DLD1 (cell line): ENCODE results near the gene KCNJ5.

ENCODE experiments used
- in situ Hi-C: cut with HindIII; loops from 2 replicates; pipeline ENCODE4 v1.10.0; 2017; ENCODE audit warnings: low sequenced_read_pairs

KCNJ5 gene

DNA sequence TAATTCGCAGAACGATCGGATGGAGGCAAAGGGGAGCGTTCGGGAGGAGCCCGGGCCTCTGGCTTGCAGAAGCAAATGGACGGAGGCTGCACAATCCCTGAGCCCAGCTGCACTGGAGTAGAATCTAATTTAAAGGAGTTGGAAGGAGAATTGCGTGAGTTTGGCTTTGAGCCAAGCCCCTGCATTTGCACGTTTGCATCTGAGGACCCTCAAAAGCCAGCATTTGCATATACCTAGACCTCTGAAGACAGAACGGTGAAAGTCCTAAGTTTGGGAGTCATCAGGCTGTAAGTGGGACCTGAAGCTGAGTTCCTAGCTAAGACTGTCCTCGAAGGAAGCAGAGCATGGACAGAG is 35.9 kb downstream of the KCNJ5 start:
- in situ Hi-C loops: no loop called here

DNA sequence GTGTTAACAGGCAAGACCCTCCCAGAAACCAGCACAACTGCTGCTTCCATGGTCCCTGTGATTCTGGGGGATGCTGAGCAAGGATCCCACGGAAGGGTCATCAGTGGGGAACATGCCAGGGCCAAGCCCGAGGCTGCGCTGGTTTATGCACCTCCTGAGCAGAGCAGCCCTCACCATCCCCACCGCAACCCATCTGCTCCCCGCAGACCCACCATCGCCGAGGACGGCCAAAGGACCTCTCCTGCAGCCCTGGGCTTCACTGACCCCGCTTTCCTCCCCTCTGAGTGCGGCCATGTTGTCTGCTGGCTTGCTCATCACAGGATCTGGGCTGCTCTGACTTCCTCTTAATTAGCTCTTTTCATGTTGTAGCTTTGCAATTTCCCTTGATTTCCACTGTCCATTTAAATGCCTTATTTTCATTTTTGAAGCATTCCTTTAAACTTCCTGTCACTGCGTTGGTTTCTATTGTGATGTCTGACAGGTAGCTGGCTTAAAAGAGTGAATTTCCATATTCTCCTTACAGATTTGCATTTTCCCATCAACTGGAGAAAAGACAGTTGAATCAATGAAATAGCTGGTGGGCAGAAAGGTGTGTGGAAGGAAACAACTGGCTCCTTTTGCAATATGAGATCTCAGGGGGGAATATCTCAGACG is 36.7 kb downstream of the KCNJ5 start:
- in situ Hi-C loops: no loop called here

DNA sequence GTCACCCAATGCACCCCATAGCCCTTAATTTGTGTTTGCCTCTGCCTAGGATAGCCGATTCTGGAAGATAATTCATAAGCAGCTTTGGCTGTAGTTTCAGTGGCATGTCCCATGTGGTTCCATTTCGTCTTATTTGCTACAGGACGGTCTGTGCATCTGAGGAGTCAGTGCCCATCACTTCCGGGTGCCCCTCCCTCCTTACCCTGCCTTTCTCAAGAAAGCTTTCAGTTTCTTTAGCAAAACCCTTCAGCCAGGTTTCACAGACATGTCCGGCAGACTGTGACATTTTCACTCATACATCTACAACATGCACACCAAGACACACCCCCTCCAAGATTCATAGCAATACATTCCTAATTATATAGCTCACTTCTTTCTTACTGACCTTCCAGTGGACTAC is 37.2 kb downstream of the KCNJ5 start:
- in situ Hi-C loops: no loop called here

DNA sequence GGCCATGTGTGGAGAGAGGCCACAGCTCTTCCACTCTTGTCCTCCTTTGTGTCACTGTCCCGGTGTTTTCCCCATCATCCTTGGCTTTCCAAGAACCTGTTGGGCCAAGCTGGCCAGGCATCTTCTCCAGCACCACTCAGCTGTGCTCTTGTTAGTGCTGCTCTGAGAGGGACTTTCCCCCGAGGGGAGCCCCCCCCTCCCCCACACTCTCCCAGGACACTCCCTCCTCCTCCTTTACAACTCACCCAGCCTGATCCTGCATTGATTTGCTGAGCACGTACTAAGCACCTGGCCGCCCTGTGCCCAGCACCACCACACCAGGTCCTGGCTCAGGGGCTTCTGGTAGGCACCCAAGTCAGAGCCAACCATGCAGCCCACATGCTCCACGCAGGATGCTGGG is 38.3 kb downstream of the KCNJ5 start:
- in situ Hi-C loops: no loop called here

DNA sequence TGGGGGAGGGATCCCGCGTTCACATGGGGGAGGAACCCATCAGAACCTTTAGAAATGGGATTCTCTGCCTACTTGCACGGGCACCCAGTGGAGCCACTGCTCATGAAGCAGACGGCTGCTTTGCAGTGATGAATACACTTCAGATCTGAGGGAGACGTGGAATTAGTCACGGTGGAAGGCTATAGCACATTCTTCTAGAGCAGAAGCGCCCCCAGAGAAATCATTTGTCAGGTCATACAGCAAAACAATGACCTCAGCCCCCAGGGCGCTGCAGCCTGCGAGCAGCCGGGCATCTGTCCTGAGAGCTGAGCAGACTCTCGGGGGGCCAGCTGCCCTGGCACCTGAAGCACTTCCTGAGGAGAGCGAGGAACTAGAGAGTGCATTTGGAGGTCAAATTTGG is 38.8 kb downstream of the KCNJ5 start:
- in situ Hi-C loops: no loop called here

- in situ Hi-C loops: no loop called here
These were observed 39.9 kb downstream of the KCNJ5 start for GRCh38 chr11:128931066-128931465.

GRCh38 chr11:128931668-128932067 is 40.5 kb downstream of the KCNJ5 start:
- in situ Hi-C loops: no loop called here

DNA sequence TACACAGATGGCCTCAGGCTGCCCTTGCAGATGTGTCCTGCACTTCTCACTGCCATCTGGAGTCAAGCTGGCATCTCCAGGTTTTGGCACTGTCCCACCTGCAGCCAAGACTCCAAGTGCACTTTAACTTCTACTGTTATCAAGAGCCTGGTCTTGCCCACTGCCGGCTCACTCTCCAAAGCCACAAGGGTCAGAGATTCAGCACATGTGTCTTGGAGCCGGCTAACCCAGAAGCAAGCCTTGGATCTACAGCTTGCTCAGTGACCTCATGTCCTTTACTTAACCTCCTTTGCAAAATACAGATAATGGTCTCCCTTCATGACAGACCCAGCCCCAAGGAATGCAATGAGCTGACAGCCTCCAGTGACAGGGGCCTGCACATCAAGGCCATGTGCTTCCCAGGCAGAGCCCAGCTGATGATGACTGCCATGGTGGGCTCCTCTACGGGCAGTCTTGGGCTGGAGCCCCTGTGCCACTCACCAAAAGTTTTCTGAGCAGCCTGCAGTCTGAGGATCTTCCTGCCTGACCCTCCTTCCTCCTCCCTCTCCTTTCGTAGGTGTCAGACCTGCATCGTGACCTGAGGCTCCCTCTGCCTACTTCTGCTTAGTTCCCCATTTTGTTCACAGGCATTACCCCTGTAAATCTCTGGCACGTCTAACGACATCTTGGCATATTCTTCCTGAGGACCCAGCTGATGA is 42.5 kb downstream of the KCNJ5 start:
- in situ Hi-C loops: no loop called here

DNA sequence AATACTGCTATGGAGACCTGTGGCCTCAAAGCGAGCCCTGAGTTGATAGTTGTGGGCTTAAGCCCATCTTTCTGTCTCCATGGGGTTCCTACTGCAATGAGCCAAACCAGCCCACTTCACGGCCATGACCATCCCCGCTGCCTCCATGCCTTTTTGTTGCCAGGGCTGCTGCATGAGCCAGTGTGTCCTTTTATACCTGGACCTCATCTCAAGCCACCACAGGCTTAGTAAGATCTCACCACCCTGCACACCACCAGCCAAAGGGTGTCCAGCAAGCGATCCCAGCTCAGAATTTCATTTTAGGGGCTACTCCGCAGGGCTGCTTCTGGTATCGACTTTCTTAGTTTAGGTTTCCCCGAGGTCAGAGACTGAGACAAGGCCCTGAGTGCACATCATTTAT is 43.2 kb downstream of the KCNJ5 start:
- in situ Hi-C loops: no loop called here

DNA sequence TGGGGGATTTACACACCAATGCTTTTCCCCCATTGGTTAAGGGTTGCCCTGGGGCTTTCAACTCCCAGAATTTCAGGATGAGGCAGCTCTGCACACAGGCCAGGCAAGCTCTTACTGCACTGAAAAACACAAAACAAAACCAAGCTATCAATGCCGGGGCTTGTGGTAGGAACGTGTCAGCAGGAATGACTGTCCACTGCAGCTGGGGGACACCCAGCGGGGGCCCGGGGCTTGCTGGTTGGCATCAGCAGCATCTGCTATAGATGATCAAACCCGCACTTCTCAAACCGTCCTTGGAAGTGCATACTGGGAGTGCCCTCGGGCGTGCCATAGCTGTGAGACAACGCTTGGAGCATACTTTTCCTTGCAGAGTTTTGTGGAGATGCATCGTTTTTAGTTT is 43.8 kb downstream of the KCNJ5 start:
- in situ Hi-C loops: loop anchor here (5.0 kb wide), 1 partner anchor 43 kb away; the partner anchor contains the start of gene KCNJ5

DNA sequence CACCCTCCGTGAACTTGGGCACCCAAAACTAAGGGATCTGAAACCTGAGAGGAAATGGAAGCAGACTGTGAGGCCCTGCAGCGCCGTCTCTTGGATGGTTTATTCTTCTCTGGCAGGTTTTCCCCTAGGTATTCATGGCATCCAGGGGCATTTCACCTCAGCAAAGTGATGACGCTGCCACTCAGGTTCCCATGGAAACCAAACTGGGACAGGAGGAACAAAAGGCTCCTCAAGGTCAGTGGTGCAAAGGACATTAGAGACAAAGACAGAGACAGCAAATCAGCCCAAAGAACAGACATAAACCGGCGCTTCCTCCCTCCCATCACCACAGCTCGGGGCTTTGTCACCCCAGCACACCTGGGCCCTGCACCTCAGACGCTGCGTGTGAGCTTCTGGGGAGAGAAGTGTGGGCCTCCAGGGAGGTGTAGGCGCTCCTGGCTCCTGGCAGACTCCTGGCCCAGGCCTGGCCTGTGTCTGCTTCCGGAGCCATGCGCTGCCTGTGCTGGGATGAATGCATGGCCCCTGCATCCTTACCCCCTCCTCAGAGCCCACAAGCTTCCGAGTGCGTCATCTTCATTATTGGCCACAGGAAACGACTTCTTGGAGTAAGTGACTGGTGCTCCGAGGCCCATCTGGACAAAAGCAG is 45.6 kb downstream of the KCNJ5 start:
- in situ Hi-C loops: loop anchor here (5.0 kb wide), 1 partner anchor 44 kb away; the partner anchor contains the start of gene KCNJ5

GRCh38 chr11:128937480-128937879 is 46.3 kb downstream of the KCNJ5 start:
- in situ Hi-C loops: loop anchor here (5.0 kb wide), 1 partner anchor 45 kb away; the partner anchor contains the start of gene KCNJ5

GRCh38 chr11:128938156-128938885 is 47.2 kb downstream of the KCNJ5 start:
- in situ Hi-C loops: loop anchor here (5.0 kb wide), 1 partner anchor 46 kb away; the partner anchor contains the start of gene KCNJ5

DNA sequence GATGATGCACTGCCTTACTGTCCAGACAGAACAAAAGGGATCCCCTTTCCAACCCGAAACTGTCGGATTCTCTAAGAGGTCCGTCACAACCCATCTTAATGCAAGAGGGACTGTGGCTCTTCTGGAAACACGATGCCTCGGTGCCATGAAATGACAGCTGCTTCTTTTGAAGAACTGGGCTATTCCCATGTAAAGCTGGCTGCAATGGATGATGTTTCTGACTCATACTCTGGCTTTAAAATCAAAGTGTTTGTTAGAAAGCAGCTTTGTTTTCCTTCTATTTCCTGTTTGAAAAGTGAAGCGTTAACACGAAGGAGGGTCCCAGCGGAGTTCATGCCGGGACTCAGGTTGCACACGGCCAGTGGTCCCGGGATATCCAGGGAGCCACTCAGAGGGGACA is 48.4 kb downstream of the KCNJ5 start:
- in situ Hi-C loops: loop anchor here (5.0 kb wide), 1 partner anchor 47 kb away; the partner anchor contains the start of gene KCNJ5

DNA sequence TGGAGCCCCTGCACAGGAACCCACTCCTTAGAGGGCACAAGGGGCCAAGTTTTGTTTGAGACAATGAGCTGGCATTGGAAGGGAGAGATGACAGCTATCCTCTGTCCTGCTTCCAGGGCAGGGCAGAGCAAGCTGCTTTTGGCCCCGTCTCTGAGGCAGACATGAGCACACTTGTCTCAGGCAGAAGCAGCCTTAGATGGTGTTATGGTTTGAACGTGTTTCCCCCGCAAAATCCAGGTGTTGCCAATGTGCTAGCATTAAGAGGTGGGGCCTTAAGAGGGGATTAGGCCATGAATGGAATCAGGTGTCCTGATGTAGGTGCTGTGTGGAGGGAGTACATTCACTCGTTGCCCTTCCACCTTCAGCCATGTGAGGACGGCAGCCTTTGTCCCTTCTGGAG is 49.0 kb downstream of the KCNJ5 start:
- in situ Hi-C loops: no loop called here

DNA sequence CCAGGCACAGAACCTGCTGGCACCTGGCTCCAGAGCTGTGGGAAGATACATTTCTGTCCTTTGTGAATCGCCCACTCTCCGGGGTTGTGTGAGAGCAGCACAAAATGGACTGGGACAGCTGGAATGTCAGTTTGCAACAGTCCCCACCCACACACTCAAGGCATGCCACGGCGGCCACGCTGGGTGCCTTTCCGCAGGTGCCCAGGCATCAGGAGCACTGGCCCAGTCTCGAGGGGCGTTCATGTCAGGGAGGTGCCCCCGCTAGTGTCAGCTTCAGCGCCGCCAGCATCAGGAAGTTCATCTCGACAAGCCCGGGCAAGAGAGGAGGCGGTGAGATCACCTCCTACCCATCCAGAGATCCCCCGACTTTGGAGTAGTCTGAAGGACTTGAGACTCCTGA is 49.4 kb downstream of the KCNJ5 start:
- in situ Hi-C loops: no loop called here

- in situ Hi-C loops: no loop called here
These were observed 50.0 kb downstream of the KCNJ5 start for GRCh38 chr11:128941110-128941509.

DNA sequence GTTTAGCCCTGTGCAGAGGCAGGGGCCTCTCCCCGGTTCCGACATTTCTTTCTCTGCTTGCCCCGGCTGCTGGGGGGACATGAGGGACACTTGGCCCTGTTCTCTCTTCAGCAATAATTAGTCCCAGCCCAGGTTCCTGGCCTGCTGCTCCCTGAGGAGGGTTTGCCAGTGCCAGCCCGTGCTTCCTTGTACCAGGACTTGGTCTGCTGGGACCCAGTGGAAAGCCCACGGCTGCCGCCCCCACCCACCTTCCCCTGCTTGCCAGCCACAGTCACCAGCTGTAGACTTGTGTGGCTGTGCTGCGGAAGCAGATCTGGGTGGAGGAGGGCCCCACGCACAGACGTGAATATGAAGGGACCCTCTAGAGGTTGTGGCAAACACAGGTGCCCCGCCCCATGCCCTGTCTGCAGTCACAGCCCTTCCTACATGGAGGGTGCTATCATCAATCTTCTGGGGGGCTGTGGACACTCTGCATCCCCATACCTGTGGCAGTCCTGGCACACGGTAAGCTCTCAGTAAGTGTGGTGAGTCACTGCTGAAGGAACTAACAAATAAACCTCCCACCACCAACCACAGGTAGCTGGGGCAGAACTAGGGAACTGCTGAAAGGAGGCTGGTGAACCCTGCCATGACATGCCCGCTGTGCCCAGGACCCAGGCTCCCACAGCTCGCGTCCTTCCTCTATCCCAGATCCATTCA is 50.6 kb downstream of the KCNJ5 start:
- in situ Hi-C loops: no loop called here

DNA sequence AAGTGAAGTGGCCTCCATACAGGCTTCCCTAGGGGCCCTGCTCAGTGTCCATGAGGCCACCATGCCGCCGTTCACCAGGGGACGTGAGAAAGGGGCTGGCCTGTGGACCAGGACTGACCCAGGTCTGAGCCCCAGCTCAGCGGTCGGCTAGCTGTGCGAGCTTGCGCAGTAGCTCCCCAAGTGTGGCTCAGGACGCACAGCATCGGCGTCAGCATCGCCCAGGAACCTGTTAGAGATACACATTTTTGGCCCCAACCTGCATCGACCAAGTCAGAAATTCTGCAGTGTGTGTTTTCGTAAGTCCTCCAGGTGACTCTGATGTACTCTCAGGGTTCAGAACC is 51.1 kb downstream of the KCNJ5 start:
- in situ Hi-C loops: no loop called here

DNA sequence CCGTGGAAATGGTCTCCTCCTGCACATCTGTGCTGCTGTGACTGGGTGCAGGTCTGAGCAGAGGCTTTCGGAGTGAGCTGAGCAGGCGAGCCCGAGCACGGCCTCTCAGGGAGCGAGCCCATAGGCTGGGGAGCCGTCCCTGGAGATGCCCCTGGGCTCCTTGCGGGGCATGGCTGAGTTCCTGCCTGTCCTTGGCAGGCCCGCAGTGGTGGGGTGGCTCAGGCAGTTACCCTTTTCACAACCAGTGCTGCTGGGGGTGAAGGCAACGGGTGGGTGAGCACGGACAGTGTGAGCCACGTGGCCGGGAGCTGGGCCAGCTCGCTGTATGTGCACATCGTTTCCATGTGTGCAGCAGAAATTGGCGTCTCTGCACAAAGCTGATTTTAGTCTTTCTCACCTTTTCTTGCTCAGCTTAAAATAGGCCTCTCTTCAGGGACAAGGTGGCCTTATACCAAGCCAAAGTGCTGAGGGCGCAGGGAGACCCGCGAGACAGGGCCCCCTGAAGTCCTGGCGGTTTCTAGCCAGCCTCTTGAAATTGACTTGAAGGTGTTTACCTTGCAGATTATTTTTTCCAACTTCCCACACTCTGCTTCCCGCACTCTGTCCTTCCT is 51.8 kb downstream of the KCNJ5 start, which contains the start of gene TP53AIP1:
TSS of gene TP53AIP1 (minus strand) at position 55 of the 611 bp plus-strand sequence. CDS start 5,053 bp downstream, outside the sequence.
- in situ Hi-C loops: no loop called here
